Duodenal mucosa (tissue), 2 donors: Measurements from ENCODE around the gene SPATS1.

Source experiments
- H3K27ac ChIP-seq: one replicate; pipeline ENCODE4 v1.7.0; 2013; ENCODE audit warnings: low read depth, low read length
- H3K27me3 ChIP-seq, 2 donors: one replicate each; pipeline ENCODE4 v1.7.0; 2013; ENCODE audit warnings: low read length in 2 of 2, control low read depth in 1 of 2; ENCODE audit not compliant: insufficient read depth in 2 of 2, control insufficient read depth in 1 of 2
- H3K36me3 ChIP-seq, 2 donors: one replicate each; pipeline ENCODE4 v1.7.0; 2013; ENCODE audit warnings: low read length in 2 of 2, control low read depth in 1 of 2; ENCODE audit not compliant: insufficient read depth in 2 of 2, control insufficient read depth in 1 of 2
- H3K4me1 ChIP-seq, 2 donors: one replicate each; pipeline ENCODE4 v1.7.0; 2013; ENCODE audit warnings: low read length in 2 of 2, control low read depth in 1 of 2; ENCODE audit not compliant: insufficient read depth in 2 of 2, control insufficient read depth in 1 of 2
- H3K4me3 ChIP-seq, 2 donors: one replicate each; pipeline ENCODE4 v1.7.0; 2013; ENCODE audit warnings: low read length in 2 of 2, low read depth in 1 of 2
- H3K9ac ChIP-seq, 2 donors: one replicate each; pipeline ENCODE4 v1.7.0; 2013; ENCODE audit warnings: low read length in 2 of 2, low read depth in 1 of 2
- H3K9me3 ChIP-seq, 2 donors: one replicate each; pipeline ENCODE4 v1.7.0; 2013; ENCODE audit warnings: low read length in 2 of 2, control low read depth in 1 of 2; ENCODE audit not compliant: control insufficient read depth in 1 of 2

Gene SPATS1, protein sequence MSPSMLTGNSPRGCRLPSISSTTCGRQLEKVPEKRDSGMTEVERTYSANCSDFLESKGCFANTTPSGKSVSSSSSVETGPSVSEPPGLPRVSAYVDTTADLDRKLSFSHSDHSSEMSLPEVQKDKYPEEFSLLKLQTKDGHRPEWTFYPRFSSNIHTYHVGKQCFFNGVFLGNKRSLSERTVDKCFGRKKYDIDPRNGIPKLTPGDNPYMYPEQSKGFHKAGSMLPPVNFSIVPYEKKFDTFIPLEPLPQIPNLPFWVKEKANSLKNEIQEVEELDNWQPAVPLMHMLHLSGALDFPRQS

DNA sequence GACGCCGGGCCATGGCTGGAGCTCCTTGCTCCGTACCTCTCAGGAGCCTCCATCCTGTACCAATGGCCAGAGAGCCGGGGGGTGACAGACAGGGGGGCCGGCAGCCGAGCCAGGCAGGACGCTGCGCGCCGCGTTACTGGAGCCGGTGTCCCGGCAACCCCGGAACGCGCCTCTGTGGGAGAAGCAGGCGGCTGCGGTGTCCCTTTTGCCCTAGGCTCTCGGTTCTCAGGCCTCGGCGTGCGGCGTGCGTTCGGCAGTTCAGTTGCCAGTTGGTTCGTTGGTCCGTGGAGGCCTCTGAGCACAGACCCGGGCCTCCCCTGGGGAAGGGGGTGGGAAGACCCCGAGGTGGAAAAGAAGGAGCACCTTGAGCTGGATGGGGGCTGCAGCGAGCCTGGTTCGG lies at the start of gene SPATS1:
Gene SPATS1, plus strand, starts transcription at position 162 of the 400 bp plus-strand sequence. CDS start 446 bp downstream, outside the sequence.
- Histone ChIP-seq H3K27me3 (peaks cover 30 to 38% of the 10 kb centered on the region in 2 donors), H3K27ac (no peak within 1 kb of the TSS), H3K9ac (no peak within 1 kb of the TSS)

DNA sequence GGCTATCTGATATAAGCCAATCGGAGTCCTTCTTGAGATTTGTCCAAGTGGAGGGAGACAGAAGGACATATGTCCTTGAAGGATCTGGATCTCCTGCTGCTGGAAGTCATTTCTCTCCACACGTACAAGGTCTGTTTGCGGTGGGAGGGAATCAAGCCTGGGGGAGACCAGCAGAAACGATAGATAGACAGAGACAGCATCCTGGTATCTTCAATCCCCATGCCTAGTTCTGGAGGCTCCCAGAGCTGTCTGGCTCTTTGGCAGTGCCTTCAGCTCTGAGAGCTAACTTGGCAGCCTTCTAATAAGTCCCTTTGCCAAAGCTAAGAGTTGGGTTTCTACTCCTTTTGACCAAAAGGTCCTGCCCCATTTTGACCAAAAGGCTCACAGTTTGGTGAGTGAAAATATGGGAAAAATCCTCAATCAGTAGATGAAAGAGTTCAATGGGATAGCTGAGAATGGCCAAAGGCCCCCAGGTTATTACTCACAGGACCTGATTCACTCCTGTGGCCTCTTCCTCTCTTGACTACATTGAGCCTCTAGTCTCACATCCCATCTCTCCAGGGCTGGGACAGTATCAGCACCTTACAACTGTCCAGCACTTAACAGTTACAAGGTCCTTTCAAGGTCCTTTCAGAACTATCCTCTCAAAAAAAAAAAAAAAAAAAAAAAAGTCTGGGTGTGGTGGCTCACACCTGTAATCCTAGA lies 49.6 kb upstream of the SPATS1 start:
- Histone ChIP-seq H3K9me3 (no peaks in the 10 kb centered on the region), H3K27me3 (peaks cover 47 to 59% of the 10 kb centered on the region in 2 donors), H3K36me3 (no peaks in the 10 kb centered on the region), H3K27ac (no peak overlapping the region), H3K4me1 (peaks cover 4 to 10% of the 10 kb centered on the region in 2 donors), H3K4me3 (no peak overlapping the region), H3K9ac (no peak overlapping the region)

More for the DNA sequence above, at the start of gene SPATS1:
- no peaks in the 10 kb centered on the region for H3K36me3 ChIP-seq
- no peaks in the 10 kb centered on the region for H3K4me1 ChIP-seq
- no peaks in the 10 kb centered on the region for H3K9me3 ChIP-seq
- H3K4me3 ChIP-seq: peak within 1 kb of the TSS in 1 of 2 donors; percentile 18

DNA sequence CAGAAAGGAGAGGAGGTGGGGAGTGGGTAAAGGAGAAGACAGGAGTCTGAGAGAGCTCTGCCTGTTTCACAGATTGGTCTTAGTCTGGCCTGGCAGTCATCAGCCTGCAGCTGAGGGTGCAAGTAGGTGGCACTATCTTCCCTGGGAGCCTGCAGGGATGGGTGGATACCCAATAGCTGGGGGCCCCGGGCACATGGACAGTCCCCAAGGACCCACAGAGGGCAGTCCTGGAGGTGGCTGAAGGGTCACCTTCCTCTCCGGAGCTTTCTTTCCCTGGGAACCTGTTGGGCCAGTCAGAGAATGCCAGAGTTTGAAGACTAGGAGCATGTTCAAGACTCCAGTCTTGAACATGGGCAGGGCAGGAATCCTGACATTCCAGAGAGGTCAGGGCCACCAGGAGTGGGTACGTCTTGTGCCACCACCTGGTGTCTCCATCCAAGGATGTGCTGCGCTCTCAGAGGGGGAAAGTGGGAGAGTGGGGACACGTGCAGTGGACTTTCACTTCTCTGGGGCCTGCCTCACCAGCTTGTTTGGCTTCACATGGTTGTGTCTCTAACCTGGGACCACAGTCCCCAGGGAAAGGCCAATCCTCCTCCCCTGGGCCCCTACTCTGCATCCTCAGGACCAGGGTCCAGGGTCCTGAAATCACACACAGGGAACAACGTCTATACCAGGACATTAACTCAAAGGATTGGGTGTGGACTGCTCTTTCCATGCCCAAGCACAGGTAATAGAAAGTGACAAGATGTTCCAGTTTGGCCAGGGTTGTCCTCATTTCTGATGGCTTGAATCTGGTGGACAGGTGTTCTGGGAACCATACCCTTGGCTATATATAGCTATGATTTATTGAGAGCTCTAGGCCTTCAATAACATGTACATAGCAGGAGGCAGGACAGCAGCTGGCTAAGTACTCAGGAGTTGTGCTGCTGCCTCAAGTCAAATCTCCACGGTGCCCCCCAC lies 47.3 kb upstream of the SPATS1 start:
- peaks cover 0 to under 1% of the 10 kb centered on the region in 2 donors for H3K36me3 ChIP-seq
- H3K4me3 ChIP-seq: no peak overlapping the region
- peaks cover 33 to 45% of the 10 kb centered on the region in 2 donors for H3K27me3 ChIP-seq
- H3K27ac ChIP-seq: no peak overlapping the region
- H3K9me3 ChIP-seq: no peaks in the 10 kb centered on the region
- H3K4me1 ChIP-seq: peaks cover 4 to 16% of the 10 kb centered on the region in 2 donors
- H3K9ac ChIP-seq: no peak overlapping the region

DNA sequence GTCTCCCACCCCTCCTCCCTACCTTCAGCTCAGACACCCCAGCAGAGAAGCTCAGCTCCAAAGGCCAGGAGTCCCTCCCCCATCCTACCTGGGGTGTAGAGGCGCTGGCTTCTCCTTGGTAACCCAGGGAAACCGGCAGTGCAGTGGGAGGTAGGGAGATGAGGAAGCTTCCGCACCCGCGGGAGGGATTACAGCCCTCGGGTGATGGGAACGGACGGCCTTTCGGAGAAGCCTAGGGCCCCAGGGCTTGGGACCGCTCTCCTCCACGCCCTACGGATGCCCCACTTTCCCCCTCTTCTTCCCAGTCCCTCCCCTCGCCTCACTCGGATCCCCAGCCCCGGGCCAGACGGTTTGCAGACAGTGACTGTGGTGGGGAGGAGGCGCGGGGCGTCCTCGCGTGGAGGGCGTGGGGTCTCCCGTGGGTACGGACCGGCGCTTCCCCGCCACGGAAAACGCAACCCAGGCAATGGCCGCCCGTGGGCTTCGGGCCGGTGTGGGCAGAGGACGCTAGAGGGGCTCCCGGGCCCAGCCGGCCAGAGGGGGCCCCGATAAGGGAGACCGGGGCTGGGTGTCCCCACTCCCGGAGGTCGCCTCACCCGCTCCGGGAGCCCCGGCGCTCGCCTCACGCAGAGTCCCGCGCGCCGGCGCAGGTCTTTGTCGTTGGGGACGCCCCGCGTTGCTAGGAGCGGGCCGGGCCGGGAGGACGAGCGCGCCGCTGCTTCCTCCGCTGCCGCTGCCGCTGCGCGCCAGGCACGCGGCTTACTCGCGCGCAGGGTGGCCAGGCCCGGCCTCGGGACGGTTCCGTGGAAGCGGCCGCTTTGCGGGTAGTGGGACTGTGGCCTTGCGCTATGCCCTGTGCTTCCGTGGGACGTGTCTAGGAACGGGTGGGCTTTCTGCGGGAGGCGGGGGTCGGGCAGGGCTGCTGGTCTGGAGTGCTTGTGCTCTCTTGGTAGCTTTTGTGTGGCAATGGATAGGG lies 45.1 kb upstream of the SPATS1 start:
- peaks cover 28 to 29% of the 10 kb centered on the region in 2 donors for H3K27me3 ChIP-seq

DNA sequence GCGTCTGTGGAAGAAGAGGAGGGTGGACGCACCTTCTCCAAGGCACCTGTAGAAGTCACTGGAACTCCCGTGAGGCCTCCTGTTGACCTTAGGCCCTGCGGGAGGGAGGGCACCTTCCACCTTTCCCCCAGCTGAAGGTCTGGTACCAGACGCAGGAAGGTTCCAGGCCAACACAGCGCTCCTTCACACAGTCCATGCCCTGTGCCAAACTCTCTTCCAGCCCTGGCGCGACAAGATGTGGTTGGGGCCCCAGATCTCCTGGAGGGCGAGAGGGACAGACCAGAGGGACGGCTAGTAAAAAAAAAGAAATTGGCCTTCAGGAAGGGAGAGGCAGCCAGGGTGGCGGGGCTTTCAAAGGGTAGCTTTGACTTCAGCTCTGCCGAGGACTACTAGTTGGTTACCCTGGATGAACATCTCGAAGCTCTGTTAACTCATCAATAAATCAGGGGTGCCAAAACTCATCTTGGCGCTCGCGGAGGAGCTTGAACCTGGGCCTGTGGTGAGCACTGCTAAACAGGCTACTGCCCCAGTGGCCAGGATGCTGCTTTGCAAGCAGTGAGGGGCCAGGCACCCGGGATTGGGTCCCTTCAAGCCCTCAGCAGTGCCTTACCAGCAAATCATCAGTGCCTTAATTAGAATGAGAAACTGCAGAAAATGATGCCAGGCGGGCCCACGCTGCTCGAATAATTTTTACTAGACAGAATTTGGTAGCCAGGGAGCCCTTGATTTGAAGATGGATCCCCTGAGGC lies 44.2 kb upstream of the SPATS1 start:
- H3K4me3 ChIP-seq: peak overlapping the region in 1 of 2 donors; percentile 51

More for the DNA sequence above, 45.1 kb upstream of the SPATS1 start:
- Histone ChIP-seq H3K36me3 (peaks cover 14 to 23% of the 10 kb centered on the region in 2 donors), H3K27ac (no peak overlapping the region), H3K9ac (peak overlapping the region in 1 of 2 donors; percentile 12), H3K4me1 (peaks cover 4 to 16% of the 10 kb centered on the region in 2 donors), H3K9me3 (no peaks in the 10 kb centered on the region), H3K4me3 (peak overlapping the region; percentile 47 to 51)

DNA sequence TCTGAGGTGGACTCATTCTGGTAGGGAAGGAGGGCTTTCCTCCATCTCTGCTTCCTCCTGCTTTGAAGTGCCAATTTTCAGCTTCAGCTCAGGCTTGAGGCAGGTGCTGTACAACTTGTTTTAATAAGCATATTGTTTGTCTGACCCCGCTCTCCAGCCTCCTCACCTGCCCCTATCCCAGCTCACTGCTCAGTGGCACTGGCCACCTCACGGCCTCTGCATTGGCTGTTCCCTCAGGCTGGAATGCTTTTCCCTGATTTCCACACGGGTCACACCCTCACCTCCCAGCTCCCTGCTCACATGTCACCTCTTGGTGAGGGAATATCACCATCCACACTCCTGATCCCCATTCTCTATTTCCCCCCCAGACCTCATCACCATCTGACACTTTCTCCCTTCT lies 43.6 kb upstream of the SPATS1 start:
- Histone ChIP-seq H3K4me1 (peaks cover 4 to 16% of the 10 kb centered on the region in 2 donors), H3K36me3 (peaks cover 24 to 38% of the 10 kb centered on the region in 2 donors), H3K4me3 (no peak overlapping the region), H3K9me3 (no peaks in the 10 kb centered on the region), H3K9ac (no peak overlapping the region), H3K27ac (no peak overlapping the region), H3K27me3 (peaks cover 24 to 25% of the 10 kb centered on the region in 2 donors)

More for the DNA sequence above, 44.2 kb upstream of the SPATS1 start:
- H3K36me3 ChIP-seq: peaks cover 22 to 32% of the 10 kb centered on the region in 2 donors
- H3K9me3 ChIP-seq: no peaks in the 10 kb centered on the region
- H3K27ac ChIP-seq: no peak overlapping the region
- H3K27me3 ChIP-seq: peaks cover 25 to 29% of the 10 kb centered on the region in 2 donors
- H3K4me1 ChIP-seq: peaks cover 4 to 16% of the 10 kb centered on the region in 2 donors
- H3K9ac ChIP-seq: peak overlapping the region in 1 of 2 donors; percentile 12

DNA sequence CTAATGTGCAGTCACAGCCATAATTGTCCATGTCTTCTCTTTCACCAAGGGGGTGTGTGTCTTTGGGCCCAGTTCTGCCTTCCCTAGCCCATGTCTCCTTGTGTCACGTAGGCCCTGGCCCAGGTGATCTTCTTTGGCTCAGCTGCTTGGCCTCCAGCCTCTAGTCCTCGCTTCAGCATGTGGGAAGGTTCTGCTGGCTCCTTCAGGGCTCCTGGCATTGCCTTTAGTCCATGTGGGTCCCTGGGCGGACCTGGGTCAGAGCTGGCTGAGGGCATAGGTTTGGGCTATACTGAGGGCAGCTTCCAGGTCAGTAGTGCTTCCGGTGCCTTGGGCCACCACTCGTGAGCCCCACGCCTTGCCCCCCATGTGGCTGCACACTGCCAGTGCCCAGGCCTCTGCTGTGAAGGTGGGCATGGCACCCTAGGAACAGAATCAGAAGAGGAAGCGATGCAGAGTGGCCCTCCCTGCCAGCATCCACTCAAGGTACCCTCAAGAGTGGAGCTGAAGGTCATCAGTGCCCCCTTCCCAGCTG lies 42.1 kb upstream of the SPATS1 start:
- H3K36me3 ChIP-seq: peaks cover 34 to 53% of the 10 kb centered on the region in 2 donors
- peaks cover 4 to 16% of the 10 kb centered on the region in 2 donors for H3K4me1 ChIP-seq
- peaks cover 17 to 19% of the 10 kb centered on the region in 2 donors for H3K27me3 ChIP-seq
- no peaks in the 10 kb centered on the region for H3K9me3 ChIP-seq
- no peak overlapping the region for H3K4me3 ChIP-seq
- no peak overlapping the region for H3K9ac ChIP-seq
- peak overlapping the region; percentile 10 for H3K27ac ChIP-seq

DNA sequence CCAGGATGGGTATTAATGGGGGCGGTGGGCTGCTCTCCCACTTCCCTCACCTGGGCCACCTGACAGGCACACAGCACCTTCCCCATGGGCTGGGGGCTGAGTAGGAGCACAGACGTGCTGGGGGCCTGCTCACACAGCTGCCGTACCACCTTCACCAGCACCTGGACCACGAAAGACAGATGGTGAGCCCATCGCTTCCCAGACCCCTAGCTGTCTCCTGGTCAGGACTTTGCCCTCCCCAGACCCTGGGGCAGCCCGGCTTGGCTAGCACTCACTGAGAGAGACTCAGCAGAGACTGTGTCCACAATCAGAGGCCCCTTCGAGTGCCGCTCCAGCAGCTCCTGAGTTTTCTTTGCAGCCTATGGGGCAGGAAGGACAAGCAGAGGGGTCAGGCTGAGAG lies 41.3 kb upstream of the SPATS1 start:
- H3K9me3 ChIP-seq: no peaks in the 10 kb centered on the region
- H3K27me3 ChIP-seq: peaks cover 12 to 13% of the 10 kb centered on the region in 2 donors
- H3K36me3 ChIP-seq: peaks cover 34 to 60% of the 10 kb centered on the region in 2 donors
- no peak overlapping the region for H3K4me3 ChIP-seq
- no peak overlapping the region for H3K9ac ChIP-seq
- H3K4me1 ChIP-seq: peaks cover 4 to 16% of the 10 kb centered on the region in 2 donors
- no peak overlapping the region for H3K27ac ChIP-seq
